LHCN-M2 (cell line): ENCODE data around the gene ZNF205. TPM values are rescaled to one million over a fixed set of nuclear protein-coding genes. Genes with fewer than 3 reads are reported as not detected.
A peak's percentile ranks its signal among the peaks of the same experiment; 100 is the strongest.
"Not testable (repeated sequence)": the region's sequence is repeated elsewhere in the genome, so short reads cannot be mapped to it uniquely, and the experiment has no call there.

Experiments
- DNase-seq: peaks from one replicate; pipeline ENCODE4 v3.0.0-alpha.2; 2012; ENCODE audit warnings: low read depth
- polyA plus RNA-seq: library from polyadenylated mRNA; unstranded; fragments of >200 nt; gene quantifications from one replicate; pipeline ENCODE4 v1.2.1, GENCODE V29; 2012; ENCODE audit warnings: missing spikeins
- total RNA-seq: library from RNA; depleted of rRNA; stranded (reverse); fragments of >200 nt; gene quantifications from 2 replicates; pipeline ENCODE4 v1.2.3, GENCODE V29; 2014; rRNA removed

The ZNF205 gene
- total RNA-seq = 17.0 and 19.2 TPM in 2 replicates
- 7.7 TPM for polyA plus RNA-seq

DNA sequence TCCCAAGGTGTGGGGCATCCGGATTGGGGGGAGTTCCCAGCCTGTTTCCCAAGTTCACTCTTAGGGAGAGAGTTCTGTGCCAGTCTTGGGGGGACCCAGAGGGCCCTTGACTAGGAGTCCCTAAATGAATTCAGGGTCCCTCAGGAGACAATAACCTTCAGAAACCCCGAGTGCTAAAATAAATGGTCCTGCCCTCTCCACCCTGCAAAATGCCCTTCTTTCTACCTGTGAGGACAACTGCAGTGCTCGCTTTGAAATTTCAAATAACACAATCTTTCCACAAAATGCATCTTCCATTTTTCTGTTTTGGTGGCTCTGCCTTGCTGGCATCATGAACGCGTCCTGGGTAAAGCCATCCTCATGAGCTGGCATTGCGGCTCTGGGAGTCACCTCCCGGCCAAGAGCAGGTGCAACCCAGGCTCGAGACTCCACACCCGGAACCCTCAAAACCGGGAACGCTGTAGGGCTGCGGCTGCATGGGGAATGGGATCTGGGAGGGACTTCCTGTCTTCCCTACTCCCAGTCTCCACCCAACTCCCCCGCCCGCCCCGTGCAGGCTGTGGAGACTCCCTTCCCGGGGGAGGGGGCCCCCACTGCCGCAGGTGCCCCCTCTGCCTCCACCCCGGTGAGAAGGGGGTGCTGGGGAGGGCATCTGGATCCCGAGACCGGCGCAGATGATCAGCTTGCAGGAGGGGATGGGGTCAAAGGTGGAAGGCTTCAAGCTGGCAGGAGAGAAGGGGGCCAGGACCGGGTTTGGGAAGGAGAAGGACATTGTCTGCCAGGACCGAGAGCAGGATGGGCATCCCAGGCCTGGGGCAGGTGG lies at the start of gene ZNF205:
Gene ZNF205, plus strand, starts transcription at position 529 of the 823 bp plus-strand sequence. CDS start 845 bp downstream, outside the sequence.
- DNase-seq = peak; percentile 70

DNA sequence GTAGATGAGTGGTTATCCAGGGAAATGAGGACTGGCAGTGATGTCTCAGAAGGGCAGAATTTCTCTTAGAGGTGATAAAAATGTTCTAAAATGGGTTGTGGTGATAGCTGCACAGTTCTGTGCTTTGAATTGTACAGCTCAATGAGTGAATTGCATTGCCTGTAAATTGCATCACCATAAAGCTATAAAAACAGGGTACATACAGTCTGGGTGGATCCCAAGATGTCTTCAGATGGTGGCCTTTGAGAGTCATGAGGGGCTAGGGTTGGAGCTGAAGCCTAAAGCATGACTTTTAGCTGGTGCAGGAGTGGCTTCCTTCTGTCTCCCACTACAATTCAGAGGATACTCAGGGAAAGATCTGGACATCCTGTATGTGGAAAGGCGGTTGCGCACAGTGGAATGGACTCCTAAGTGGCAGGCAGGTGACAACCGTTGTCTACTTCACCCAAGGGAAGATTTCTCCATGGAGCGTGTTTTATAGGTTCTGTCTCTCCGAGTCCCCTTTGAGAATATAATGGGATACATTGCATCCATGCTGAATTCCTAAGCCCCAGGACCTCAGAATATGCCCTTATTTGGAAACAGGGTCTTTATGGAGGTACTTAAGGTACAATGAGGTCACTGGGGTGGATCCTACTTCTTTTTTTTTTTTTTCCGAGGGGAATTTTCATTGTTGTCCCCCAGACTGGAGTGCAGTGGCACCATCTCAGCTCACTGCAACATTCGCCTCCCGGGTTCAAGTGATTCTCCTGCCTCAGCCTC lies 48.6 kb upstream of the ZNF205 start:
- DNase-seq = no peak

DNA sequence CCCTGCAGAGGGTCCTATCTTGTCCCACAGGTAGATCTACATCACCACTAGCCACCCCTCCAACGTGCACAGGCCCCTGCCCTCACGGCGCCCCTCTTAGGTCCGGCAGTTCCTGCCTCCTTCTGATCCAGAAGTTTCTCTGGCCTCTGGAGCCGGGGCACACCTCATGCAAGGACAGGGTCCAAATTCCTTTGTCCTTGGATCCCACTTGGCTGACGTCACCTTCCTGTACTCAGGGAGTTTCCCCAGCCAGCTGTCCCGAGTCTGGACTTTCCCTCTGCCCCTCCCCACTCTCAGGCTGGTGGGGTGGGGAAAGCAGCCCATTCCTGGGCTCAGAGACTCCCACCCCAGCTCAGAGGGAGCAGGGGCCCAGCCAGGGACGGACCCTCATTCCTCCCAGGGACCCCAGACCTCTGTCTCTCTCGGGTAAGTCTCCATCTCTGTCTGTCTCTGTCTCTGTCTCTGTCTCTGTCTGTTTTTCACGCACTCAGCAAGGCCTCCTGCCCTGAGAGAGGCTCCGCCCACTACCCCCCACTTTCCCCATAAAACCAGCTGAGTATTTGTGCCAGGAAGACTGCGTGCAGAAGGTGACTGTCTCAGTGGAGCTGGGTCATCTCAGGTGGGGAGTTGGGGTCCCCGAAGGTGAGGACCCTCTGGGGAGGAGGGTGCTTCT lies 47.2 kb upstream of the ZNF205 start, which contains the start of gene IL32:
Gene IL32, plus strand, starts transcription at position 572 of the 673 bp plus-strand sequence. CDS start 172 bp downstream, outside the sequence.
- peak; percentile 67 for DNase-seq

DNA sequence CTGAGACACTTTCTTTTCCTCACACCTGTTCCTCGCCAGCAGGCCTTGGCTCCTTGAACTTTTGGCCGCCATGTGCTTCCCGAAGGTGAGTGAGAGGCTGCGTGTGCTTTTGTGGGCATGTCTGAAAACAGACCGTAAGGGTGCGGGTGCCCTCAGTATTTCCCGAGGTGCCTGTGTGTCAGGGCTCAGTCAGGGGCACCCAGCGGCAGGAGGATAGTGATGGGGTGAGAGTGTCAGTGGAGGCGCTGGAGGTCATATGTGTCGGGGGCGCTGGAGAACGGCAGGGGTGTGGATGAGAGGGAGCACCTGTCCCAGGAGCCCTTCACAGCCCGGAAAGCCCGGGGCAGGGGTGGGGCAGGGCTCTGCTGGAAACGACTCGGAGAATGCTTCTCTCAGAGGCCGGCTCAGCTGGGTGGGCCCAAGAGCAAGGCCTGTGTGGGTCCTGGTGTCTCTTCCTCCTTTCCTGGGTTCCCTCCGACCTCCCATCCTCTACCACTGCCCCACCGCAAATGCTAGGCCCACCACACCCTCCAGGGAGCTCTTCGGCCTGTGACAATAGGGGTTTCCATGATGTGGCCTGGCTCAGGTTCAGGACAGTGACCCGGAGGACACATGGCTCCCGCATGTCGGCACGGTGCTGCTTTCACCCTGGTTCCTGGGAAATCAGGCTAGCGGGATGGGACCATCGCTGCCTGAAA lies 46.5 kb upstream of the ZNF205 start:
- DNase-seq = no peak

DNA sequence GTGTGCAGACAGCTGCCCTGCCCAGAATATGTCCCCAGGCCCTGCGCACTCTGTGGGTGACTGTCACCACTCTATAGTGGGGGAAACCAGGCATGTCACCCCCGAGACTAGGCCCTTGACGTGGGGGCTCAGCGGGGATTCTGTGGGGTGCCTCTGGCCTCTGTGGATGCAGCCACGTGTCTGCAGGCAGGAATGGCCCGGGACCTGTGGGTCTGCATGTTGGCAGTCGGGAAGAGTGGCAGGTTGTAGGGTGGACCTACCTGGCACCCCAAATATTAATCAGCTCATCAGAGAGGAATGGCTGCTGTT lies 46.0 kb upstream of the ZNF205 start:
- no peak for DNase-seq

DNA sequence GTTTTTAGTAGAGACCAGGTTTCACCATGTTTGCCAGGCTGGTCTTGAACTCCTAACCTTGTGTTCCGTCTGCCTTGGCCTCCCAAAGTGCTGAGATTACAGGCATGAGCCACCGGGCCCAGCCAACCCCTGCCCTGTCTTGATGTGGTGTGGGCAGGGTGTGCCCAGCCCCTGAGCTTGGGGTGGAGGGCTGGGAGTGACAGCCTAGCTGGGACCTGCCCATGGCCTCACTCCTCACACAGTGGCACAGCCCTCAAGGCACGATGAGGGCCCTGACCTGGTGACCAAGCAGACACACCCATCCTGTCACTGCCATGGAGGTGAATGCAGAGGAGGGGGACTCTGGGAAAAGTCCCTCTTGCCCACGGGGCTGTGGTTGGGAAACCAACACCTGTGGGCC lies 43.9 kb upstream of the ZNF205 start:
- no peak for DNase-seq

DNA sequence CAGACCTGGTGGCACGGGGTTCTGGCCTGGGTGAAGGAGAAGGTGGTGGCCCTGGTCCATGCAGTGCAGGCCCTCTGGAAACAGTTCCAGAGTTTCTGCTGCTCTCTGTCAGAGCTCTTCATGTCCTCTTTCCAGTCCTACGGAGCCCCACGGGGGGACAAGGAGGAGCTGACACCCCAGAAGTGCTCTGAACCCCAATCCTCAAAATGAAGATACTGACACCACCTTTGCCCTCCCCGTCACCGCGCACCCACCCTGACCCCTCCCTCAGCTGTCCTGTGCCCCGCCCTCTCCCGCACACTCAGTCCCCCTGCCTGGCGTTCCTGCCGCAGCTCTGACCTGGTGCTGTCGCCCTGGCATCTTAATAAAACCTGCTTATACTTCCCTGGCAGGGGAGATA lies 43.2 kb upstream of the ZNF205 start:
- DNase-seq = not testable (repeated sequence)

DNA sequence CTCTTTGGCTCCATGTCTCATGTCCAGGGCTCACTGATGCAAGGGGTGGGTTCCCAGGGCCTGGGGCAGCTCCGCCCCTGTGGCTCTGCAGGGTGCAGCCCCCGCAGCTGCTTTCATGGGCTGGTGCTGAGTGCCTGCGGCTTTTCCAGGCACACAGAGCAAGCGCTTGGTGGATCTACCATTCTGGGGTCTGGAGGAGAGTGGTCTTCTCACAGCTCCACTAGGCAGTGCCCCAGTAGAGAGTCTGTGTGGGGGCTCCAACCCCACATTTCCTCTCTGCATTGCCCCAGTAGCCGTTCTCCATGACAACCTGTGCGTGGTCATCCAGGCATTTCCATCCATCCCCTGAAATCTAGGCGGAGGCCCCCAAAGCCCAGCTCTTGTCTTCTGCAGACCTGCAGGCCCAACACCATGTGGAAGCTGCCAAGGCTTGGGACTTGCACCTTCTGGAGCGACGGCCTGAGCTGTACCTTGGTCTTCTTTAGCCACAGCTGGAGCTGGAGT lies 41.7 kb upstream of the ZNF205 start:
- no peak for DNase-seq

DNA sequence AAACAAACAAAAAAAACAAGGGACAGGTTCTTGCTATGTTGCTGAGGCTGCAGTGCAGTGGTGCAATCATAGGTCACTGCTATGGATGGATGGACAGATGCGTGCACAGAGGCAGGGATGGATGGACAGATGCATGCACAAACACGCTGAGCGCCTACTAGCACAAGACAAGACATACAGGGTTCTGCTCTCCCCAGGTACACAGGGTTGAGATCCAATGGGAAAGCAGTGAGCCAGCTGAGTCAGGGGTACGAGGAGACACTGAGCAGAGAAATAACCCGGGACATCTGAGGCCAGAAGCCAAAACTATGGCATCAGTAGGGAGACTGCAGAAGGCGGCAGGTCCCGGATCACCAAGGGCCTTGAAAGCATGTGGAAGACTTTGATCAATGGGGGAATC lies 40.7 kb upstream of the ZNF205 start:
- DNase-seq = no peak

DNA sequence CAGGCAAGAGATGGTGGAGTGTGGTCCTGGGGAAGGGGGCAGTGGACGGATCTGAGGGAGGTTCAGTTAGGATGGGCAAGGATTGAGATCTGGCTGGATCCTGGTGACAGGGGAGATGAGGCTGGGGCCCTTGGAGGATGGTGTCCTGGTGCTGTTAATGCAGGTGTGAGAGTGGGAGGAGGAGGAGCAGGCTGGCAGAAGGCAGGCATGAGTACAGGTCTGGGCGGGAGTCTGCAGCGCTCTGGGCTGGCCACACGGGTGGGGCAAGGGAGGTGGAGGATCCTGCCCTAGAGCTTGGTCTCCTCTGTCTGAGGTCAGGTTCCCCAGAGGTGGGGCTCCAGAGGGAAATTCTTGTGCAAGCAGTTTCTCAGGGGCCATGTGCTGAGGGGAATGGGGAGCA lies 40.2 kb upstream of the ZNF205 start:
- not testable (repeated sequence) for DNase-seq

DNA sequence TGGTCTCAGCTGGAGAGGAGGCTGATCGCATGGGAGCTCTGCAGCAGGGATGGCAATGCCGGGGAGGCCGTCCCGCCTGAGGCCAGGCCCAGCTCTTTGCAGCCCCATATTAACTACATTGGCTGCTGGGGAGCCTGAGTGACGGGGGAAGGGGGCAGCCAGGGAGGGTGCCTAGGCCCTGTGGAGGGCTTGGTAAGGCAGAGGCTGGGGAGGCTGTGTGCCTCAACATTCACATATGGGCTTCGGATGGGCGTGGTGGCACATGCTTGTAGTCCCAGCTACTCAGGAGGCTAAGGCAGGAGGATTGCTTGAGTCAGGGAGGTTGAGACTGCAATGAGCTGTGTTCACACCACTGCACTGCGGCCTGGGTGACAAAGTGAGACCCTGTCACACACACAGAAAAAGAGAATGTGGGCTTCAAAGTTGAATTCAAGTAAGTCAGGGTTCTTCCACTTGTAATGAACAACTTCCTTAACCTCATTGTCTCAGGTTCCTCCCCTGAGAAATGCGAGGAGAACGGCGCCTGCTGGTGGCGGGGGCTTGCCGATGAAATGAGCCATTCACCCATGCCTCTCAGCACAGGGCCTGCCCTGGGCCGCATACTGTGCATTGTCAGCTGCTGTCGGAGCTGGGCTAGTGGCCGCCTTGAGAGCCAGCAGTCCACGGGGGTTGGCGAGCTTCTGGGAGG lies 39.7 kb upstream of the ZNF205 start:
- DNase-seq = not testable (repeated sequence)

DNA sequence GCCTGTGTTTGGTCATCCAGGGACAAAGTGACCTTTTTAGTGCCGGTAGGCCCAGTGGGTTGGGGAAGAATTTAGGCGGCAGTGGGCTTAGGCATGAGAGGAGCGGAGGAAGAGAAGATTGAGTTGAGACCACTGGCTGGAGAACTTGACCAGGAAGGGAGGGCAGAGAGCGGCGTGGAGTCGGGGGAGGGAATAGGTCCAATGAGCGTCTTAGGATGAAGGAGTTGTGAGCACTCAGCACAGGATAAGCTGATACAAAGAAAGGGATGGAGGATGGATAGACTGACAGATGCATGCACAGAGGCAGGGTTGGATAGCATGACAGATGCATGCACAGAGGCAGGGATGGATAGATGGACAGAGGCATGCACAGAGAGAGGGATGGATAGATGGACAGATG lies 38.9 kb upstream of the ZNF205 start:
- no peak for DNase-seq

DNA sequence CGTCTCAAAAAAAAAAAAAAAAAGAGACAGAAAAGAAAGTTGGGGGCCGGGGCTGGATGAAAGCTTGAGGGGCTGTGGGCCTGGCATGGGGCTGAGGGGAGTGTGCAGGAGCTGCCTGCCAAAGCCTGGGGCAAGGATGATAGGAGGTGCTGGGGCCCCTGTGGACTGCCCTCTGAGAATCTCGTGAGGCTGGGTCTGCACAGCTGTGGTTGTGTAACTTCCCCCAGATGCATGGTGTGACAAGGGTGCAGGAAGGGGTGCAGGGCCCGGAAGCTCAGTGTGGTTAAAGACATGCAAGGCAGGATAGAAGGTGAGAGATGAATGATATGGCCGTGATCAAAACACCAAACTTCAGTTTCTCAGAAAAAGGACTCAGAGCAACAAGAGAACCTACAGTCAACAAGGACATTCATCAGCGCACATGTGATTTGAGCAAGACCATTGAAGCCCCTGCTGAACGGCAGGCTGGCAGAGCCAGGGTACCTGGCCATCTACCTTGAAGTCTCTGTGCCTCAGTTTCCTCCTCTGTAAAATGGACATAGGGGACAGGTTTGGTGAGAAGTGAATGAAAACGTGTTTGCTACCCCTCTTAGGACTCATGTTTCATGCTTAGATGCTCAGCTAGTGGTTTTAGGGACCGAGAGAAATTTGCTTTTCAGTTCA lies 37.4 kb upstream of the ZNF205 start:
- DNase-seq = no peak

DNA sequence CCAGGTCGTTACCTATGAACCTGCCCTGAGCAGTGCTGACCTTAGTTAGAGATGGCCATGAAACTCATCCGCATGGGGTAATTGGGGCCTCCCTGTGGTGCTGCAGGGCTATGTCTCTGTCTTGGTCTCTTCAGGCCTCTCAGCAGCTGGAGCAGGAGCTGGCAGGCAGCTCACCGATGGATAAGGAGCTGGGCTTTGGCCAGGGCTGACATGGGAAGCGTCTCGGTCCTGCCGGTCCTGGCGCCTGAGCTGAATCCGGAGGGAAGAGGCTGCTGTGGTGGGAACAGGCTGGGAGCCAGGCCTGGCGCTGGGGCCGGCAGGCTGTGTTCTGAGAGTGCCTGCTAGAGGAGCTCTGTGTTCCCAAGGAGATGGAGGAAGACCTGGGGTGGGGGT lies 36.9 kb upstream of the ZNF205 start:
- no peak for DNase-seq

DNA sequence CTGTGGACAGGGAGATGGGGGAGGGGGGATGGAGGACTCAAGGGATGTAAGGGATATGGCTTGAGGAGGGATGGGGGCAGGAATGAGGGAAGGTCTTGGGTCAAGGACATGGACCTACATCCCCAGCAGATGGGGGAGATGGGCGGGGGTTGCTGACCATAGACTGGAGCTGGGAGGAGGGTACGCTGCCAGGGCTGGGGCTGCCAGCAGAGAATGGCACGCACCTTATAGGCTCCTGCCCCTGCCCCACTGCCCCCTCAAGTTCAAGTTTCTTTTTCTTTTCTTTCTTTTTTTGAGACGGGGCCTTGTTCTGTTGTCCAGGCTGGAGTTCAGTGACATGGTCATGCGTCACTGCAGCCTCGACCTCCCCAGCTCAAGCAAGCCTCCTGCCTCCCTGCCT lies 36.4 kb upstream of the ZNF205 start:
- not testable (repeated sequence) for DNase-seq

DNA sequence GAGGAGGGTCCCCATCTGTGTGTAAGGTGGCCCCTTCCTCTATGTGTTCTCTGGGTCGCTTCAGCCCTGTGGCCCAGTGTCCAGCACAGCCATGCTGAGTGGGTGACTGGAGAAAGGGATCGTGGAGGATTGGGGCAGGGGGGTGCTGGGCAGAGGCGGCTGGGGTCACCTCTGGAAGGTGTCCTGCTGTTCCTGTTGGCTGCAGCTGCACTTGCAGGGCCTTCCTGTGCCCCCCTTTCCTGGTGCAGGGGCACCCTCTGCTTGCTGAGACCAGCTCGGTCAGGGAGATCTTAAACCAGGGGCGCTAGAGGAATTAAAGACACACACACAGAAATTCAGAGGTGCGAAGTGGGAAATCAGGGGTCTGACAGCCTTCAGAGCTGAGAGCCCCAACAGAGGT lies 35.8 kb upstream of the ZNF205 start:
- no peak for DNase-seq

DNA sequence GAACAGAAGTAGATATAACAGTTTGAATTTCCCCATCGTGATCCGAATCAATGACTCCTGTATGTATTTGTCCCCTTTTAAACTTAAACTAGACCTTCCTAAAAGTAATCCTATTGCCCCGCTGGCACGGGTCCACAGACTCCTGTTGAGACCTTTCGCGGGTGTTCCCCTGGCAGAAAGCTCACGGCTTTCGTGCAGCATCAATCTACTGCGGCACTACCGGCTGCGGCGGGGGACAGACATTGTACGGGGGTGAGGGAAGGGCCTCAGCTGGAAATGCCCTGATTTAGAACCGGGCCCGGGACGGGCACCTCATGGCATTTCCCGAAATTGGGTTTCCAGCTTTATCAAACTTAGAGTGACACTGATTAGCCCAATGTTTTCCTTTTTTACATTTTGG lies 32.4 kb upstream of the ZNF205 start:
- no peak for DNase-seq

DNA sequence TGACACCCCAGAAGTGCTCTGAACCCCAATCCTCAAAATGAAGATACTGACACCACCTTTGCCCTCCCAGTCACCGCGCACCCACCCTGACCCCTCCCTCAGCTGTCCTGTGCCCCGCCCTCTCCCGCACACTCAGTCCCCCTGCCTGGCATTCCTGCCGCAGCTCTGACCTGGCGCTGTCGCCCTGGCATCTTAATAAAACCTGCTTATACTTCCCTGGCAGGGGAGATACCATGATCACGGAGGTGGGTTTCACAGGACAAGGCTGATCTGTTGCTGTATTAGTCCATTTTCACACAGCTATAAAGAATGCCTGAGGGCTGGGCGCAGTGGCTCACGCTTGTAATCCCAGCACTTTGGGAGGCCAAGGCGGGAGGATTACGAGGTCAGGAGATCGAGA lies 30.4 kb upstream of the ZNF205 start:
- DNase-seq = not testable (repeated sequence)

DNA sequence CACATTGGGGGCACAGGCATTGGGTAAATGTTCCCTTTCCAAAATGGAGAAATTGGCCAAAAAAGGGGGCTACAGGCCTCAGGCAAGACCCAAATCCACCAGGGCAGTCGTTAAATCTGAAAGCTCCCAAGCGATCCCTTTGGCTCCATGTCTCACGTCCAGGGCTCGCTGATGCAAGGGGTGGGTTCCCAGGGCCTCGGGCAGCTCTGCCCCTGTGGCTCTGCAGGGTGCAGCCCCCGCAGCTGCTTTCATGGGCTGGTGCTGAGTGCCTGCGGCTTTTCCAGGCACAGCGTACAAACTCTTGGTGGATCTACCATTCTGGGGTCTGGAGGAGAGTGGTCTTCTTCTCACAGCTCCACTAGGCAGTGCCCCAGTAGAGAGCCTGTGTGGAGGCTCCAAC lies 29.0 kb upstream of the ZNF205 start:
- not testable (repeated sequence) for DNase-seq

DNA sequence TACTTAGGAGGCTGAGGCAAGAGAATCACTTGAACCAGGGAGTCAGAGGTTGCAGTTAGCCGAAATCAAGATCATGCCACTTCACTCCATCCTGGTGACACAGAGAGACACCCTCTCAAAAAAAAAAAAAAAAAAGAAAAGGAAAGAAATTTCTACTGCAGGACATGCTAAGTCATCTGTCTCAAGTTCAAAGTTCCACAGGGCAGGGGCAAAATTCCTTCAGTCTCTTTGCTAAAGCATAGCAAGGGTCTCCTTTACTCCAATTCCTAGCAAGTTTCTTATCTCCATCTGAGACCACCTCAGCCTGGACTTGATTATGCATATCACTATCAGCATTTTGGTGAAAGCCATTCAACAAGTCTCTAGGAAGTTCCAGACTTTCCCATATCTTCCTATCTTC lies 27.9 kb upstream of the ZNF205 start:
- no peak for DNase-seq
